Measurements from ENCODE around the gene KLHL35. TPM values are rescaled to one million over a fixed set of nuclear protein-coding genes. Genes with fewer than 3 reads are reported as not detected.

Gene KLHL35
- total RNA-seq, 1 experiment from 2014 or later = 0.83 TPM

GRCh38 chr11:75469785-75470405 is 36.9 kb upstream of the KLHL35 start:
- Mint-ChIP-seq H3K27me3 (ENCODE audit: low read depth) (no peaks in the 10 kb centered on the region; the same call in 1 of the 2 replicates), H3K9me3 (no peaks in the 10 kb centered on the region; a peak in 1 of 5 replicates), H3K4me3 (no peak overlapping the region), H3K4me1 (peaks cover 29 to 45% of the 10 kb centered on the region in 2 experiments), H3K36me3 (ENCODE audit: insufficient read depth in 1 of 3, low read depth in 3 of 3) (no peaks in the 10 kb centered on the region), H3K27ac (peak overlapping the region in 1 of 3 experiments; percentile 14; a peak in 1 of 7 replicates)
- H3K23me2 ChIP-seq (ENCODE audit: insufficient read length, low read depth, low read length, poor library complexity, severe bottlenecking) = no peaks in the 10 kb centered on the region
- no peaks in the 10 kb centered on the region for H3K9me3 ChIP-seq (ENCODE audit: control insufficient read depth, low read depth, low read length)
- no peak overlapping the region for H4K91ac ChIP-seq (ENCODE audit: insufficient read length, low read depth, low read length)
- H2BK120ac ChIP-seq (ENCODE audit: low read depth, low read length, poor library complexity, severe bottlenecking) = no peak overlapping the region
- no peak for TF ChIP-seq CTCF (conservative IDR thresholded peaks at IDR 0.05)
- no peak overlapping the region for H2BK20ac ChIP-seq (ENCODE audit: low read depth, low read length, poor library complexity, severe bottlenecking)
- H3K4ac ChIP-seq (ENCODE audit: low read depth, low read length) = no peak overlapping the region
- no peak overlapping the region for H2BK12ac ChIP-seq (ENCODE audit: insufficient read length, low read depth, low read length)
- DNase-seq = no peak
- H3K4me1 ChIP-seq (ENCODE audit: insufficient read depth, low read length) = no peaks in the 10 kb centered on the region
- no peak overlapping the region for H3K9ac ChIP-seq (ENCODE audit: extremely low read depth, insufficient read length, low read length)
- H3K4me2 ChIP-seq (ENCODE audit: insufficient read depth, insufficient read length, low read length) = no peak overlapping the region
- H3K56ac ChIP-seq (ENCODE audit: insufficient read length, low read depth, low read length) = no peak overlapping the region
- H3K18ac ChIP-seq (ENCODE audit: insufficient read length, low read depth, low read length) = no peak overlapping the region
- H2AFZ ChIP-seq (ENCODE audit: low read length) = no peak overlapping the region
- H3K79me1 ChIP-seq (ENCODE audit: insufficient read depth, low read depth, low read length, poor library complexity, severe bottlenecking) = no peaks in the 10 kb centered on the region
- H3K27ac ChIP-seq (ENCODE audit: insufficient read length, low read depth, low read length) = no peak overlapping the region
- H4K20me1 ChIP-seq (ENCODE audit: control insufficient read depth, insufficient read depth, insufficient read length) = no peaks in the 10 kb centered on the region
- H3K14ac ChIP-seq (ENCODE audit: insufficient read depth, low read length) = no peak overlapping the region
- H2BK15ac ChIP-seq (ENCODE audit: low read depth, low read length) = no peak overlapping the region
- H3T11ph ChIP-seq (ENCODE audit: low read length) = no peak overlapping the region
- H2BK5ac ChIP-seq (ENCODE audit: insufficient read length, low read length) = no peak overlapping the region
- no peak overlapping the region for H4K5ac ChIP-seq (ENCODE audit: insufficient read length, low read depth, low read length)
- H3K79me2 ChIP-seq (ENCODE audit: insufficient read depth, low read length) = no peaks in the 10 kb centered on the region
- no peak overlapping the region for H2AK5ac ChIP-seq (ENCODE audit: insufficient read length, low read length)
- no peaks in the 10 kb centered on the region for H3K27me3 ChIP-seq (ENCODE audit: insufficient read depth, low read length)
- H4K8ac ChIP-seq (replicated peaks; ENCODE audit: insufficient read length, low read depth, low read length) = no peak overlapping the region
- WGBS (ENCODE audit: extremely low coverage, insufficient read length, low lambda C conversion rate) = no CpG with 5 or more reads among the region's 6 CpGs
- no peak overlapping the region for H3K23ac ChIP-seq (ENCODE audit: insufficient read length, low read depth, low read length)
